Left ventricle myocardium inferior (tissue), 1 donor: ENCODE results near the gene BOD1. TPM values are rescaled to one million over a fixed set of nuclear protein-coding genes. Genes with fewer than 3 reads are reported as not detected.

ENCODE experiments used
- DNase-seq: peaks from one replicate; pipeline ENCODE4 v3.0.0-alpha.2; 2020
- H3K27ac ChIP-seq: fragments of 200-600 bp; replicated peaks from 2 replicates; pipeline ENCODE4 v1.8.0; 2021
- H3K27me3 ChIP-seq: fragments of 200-600 bp; 2 replicates; pipeline ENCODE4 v1.8.0; 2021; ENCODE audit warnings: low read depth
- H3K36me3 ChIP-seq: fragments of 200-600 bp; 2 replicates; pipeline ENCODE4 v1.8.0; 2021
- H3K4me1 ChIP-seq: fragments of 200-600 bp; 2 replicates; pipeline ENCODE4 v1.8.0; 2021
- H3K4me3 ChIP-seq: fragments of 200-600 bp; 2 replicates; pipeline ENCODE4 v1.8.0; 2021; ENCODE audit warnings: mild to moderate bottlenecking, moderate library complexity
- H3K9me3 ChIP-seq: fragments of 200-600 bp; replicated peaks from 2 replicates; pipeline ENCODE4 v1.8.0; 2021
- intact Hi-C: fragments of 100-400 bp; cut with micrococcal nuclease; formaldehyde crosslinking; loops from one replicate; pipeline ENCODE4 v1.11.0; 2022
- total RNA-seq: library from RNA; stranded (reverse); fragmentation: NEBNext Ultra II Directional; extraction: Animal tissue kit (Norgen Biotek cat#: 25700); gene quantifications from one replicate; pipeline ENCODE4 v1.2.1, GENCODE V29; 2021
- TF ChIP-seq, protein P1 (sequence below): fragments of 200-600 bp; IDR thresholded peaks from 2 replicates; pipeline ENCODE4 v1.8.0; 2021; ENCODE audit warnings: antibody characterized with exemption, mild to moderate bottlenecking, borderline replicate concordance
- donor health status: DM: no; HTN: yes; CAD: no; lungs with severe emphysema.

BOD1 gene
- total RNA-seq, 1 donor from 2014 or later = 48.7 TPM

DNA sequence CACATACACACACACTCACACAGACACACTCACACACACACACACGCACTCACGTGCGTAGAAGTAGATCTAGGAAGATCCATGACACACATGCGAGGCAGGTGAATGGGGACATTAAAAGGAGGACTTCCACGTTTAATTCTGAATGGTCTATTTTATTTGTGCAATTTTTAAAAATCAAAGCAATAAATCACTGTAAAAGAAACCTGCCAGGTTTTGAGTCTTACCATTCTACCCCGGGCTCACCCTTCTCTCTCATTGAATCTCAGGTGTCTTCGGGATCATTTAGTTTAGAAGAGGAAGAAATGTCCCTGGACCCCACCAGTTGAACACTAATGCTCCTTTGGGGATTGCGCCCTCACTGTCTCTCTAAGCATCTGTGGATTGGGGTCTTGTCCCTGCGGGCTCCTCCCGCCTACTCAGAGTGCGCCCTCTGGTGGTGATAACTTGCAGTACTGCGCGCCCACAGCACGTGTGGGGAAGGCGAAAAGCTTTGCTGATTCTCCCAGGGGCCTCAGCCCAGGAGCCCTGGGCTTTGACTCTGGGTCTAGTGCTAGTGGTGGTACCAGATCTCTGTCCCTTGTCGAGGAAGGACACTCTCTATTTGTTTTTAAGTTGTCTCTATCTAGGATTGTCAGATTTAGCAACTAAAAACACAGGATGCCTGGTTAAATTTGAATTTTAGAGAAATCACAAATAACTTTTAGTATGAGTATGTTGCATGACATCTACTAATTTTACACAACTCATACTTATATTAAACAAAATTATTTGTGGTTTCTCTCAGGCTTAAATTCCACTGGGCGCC, 34.8 kb downstream of the BOD1 start:
- Histone ChIP-seq H3K4me3 (no peak overlapping the region), H3K4me1 (peaks cover 24% of the 10 kb centered on the region), H3K9me3 (peaks cover 24% of the 10 kb centered on the region), H3K27ac (no peak overlapping the region), H3K27me3 (no peaks in the 10 kb centered on the region), H3K36me3 (no peaks in the 10 kb centered on the region)
- intact Hi-C loops = no loop called here
- no peak for DNase-seq
- TF ChIP-seq, protein P1, sequence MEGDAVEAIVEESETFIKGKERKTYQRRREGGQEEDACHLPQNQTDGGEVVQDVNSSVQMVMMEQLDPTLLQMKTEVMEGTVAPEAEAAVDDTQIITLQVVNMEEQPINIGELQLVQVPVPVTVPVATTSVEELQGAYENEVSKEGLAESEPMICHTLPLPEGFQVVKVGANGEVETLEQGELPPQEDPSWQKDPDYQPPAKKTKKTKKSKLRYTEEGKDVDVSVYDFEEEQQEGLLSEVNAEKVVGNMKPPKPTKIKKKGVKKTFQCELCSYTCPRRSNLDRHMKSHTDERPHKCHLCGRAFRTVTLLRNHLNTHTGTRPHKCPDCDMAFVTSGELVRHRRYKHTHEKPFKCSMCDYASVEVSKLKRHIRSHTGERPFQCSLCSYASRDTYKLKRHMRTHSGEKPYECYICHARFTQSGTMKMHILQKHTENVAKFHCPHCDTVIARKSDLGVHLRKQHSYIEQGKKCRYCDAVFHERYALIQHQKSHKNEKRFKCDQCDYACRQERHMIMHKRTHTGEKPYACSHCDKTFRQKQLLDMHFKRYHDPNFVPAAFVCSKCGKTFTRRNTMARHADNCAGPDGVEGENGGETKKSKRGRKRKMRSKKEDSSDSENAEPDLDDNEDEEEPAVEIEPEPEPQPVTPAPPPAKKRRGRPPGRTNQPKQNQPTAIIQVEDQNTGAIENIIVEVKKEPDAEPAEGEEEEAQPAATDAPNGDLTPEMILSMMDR = peak; percentile 76

DNA sequence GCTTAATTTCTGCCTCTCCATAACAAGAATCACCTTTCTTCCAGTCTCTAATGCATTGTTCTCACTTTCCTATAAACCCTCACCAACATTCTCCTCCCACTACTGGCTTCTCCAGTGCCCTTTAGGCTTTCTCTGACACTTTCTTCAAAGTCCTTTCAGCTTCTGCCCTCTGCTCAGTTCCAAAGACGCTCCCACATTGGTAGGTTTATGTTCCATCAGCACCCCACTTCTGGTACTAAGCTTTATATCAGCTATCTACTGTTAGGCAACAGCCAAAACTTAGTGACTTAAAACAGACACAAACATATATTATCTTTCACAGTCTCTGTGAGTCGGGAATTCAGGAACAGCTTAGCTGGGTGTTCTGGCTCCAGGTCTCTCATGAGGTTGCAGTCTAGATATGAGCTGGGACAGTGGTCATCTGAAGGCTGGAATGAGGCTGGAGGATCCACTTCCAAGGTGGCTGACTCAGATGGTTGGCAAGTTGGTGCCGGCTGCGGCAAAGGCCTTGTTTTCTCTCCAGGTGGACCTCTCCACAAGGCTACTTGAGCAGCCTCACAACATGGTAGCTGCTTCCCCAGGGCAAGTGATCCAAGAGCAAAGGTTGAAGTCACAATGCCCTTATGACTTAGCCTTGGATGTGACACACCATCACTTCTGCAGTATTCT, 37.4 kb downstream of the BOD1 start:
- DNase-seq = no peak

DNA sequence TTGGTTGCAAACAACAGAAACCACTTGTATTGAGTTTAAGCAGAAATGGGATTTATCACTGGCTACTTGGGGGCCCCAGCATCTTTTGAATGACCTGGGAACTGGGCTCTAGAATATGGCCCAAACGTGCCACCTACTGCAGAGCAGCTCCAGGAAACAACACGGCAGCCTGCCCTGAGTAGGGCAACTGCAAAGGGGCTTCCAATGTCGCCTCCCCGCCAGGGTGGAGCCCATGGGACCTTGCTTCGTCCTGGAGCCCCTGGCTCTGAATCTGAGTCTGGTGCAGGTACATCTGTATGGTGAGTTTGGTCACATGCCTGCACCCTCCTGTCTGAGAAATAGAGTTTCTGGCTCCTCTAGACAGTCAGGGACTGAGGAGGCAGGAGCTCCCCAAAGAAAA, 38.6 kb downstream of the BOD1 start:
- intact Hi-C loops = no loop called here
- TF ChIP-seq, protein P1 = no peak

More for the DNA sequence above, 37.4 kb downstream of the BOD1 start:
- intact Hi-C loops = no loop called here
- Histone ChIP-seq H3K4me1 (peaks cover 21% of the 10 kb centered on the region), H3K4me3 (no peak overlapping the region), H3K9me3 (peaks cover 17% of the 10 kb centered on the region), H3K27ac (no peak overlapping the region), H3K36me3 (no peaks in the 10 kb centered on the region), H3K27me3 (no peaks in the 10 kb centered on the region)
- TF ChIP-seq, protein P1 = no peak

DNA sequence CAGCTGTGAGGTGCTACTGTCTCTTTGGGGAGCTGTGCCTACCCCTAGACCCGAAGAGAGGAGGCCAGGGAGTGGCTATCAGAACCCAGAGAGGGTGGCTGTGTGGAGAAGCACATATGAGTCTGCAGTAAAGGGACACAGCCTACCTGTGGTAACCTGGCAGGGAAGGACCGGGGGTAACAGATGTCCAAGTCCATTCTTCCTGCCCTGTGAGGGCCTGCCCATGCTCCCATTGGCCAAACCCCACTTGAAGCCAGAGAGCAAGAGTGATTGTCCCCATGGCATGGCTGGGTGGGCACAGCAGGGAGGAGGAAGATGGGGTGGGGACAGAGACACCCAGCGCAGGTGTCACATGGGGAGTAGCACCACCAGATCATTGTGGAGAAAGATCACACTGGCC, 39.3 kb downstream of the BOD1 start:
- TF ChIP-seq, protein P1 = no peak
- Histone ChIP-seq H3K36me3 (no peaks in the 10 kb centered on the region), H3K4me3 (no peak overlapping the region), H3K27me3 (no peaks in the 10 kb centered on the region), H3K9me3 (peaks cover 17% of the 10 kb centered on the region), H3K4me1 (peaks cover 14% of the 10 kb centered on the region), H3K27ac (no peak overlapping the region)
- intact Hi-C loops = no loop called here
- no peak for DNase-seq

More for the DNA sequence above, 38.6 kb downstream of the BOD1 start:
- peaks cover 11% of the 10 kb centered on the region for H3K4me1 ChIP-seq
- H3K27me3 ChIP-seq = no peaks in the 10 kb centered on the region
- H3K9me3 ChIP-seq = peaks cover 17% of the 10 kb centered on the region
- H3K4me3 ChIP-seq = no peak overlapping the region
- DNase-seq = no peak
- H3K36me3 ChIP-seq = no peaks in the 10 kb centered on the region
- H3K27ac ChIP-seq = no peak overlapping the region

DNA sequence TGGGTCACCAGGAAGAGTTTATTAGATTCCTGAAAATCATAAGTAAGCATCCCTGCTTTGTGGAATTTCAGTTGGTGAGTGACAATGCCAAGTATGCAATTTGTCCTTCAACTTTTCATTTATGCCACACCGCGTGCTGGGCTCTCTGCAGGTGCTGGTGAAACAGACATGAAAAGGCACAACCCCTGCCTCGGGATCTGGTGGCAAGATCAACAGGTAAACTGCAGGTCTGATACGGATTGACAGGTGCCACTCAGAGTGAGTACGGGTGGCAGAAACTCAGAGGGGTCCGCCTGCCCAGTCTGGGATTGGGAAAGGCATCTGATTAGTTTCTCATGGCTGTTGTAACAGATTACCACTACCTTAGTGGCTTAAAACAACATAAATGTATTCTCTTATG, 40.5 kb downstream of the BOD1 start:
- H3K4me1 ChIP-seq = peaks cover 13% of the 10 kb centered on the region
- TF ChIP-seq, protein P1 = no peak
- no peaks in the 10 kb centered on the region for H3K27me3 ChIP-seq
- intact Hi-C loops = no loop called here
- no peak for DNase-seq
- H3K9me3 ChIP-seq = peaks cover 17% of the 10 kb centered on the region
- H3K4me3 ChIP-seq = no peak overlapping the region
- no peaks in the 10 kb centered on the region for H3K36me3 ChIP-seq
- no peak overlapping the region for H3K27ac ChIP-seq
